SU-DHL-6 (cell line): ENCODE measurements around the gene NRTN.
"Not testable (repeated sequence)": the region's sequence is repeated elsewhere in the genome, so short reads cannot be mapped to it uniquely, and the experiment has no call there.

ENCODE experiments used
- H2AFZ ChIP-seq: fragments of 200-600 bp; sonication (generic); 2 replicates; pipeline ENCODE4 v1.6.1; 2014; ENCODE audit warnings: low read depth, mild to moderate bottlenecking, moderate library complexity, mixed read lengths, antibody characterized with exemption, low read length; ENCODE audit not compliant: severe bottlenecking
- H3F3A ChIP-seq: fragments of 200-600 bp; shearing (Covaris generic); 2 replicates; pipeline ENCODE4 v1.6.0; 2016; ENCODE audit warnings: antibody characterized with exemption, mild to moderate bottlenecking; ENCODE audit not compliant: insufficient read depth
- H3K27ac ChIP-seq: fragments of 200-600 bp; sonication (generic); 2 replicates; pipeline ENCODE4 v1.5.1; 2016; ENCODE audit warnings: low read depth, mild to moderate bottlenecking, low read length, moderate library complexity, mixed read lengths
- H3K27me3 ChIP-seq: fragments of 200-600 bp; sonication (generic), shearing (Covaris generic); 2 replicates; pipeline ENCODE4 v1.6.0; 2014; ENCODE audit warnings: mild to moderate bottlenecking, low read length
- H3K36me3 ChIP-seq: fragments of 200-600 bp; sonication (generic); 2 replicates; pipeline ENCODE4 v1.6.1; 2014; ENCODE audit warnings: mild to moderate bottlenecking, low read length, mixed read lengths
- H3K4me2 ChIP-seq: fragments of 300-600, 200-600 bp; shearing (Covaris generic), sonication (generic); 2 replicates; pipeline ENCODE4 v1.6.0; 2014; ENCODE audit warnings: low read length, low read depth, mild to moderate bottlenecking; ENCODE audit not compliant: poor library complexity, severe bottlenecking
- H3K4me3 ChIP-seq: fragments of 200-600 bp; sonication (generic); 2 replicates; pipeline ENCODE4 v1.5.1; 2014; ENCODE audit warnings: antibody characterized with exemption, low read length, mild to moderate bottlenecking, mixed read lengths; ENCODE audit not compliant: insufficient read depth, poor library complexity, severe bottlenecking
- H3K79me2 ChIP-seq: fragments of 200-600 bp; sonication (generic); 2 replicates; pipeline ENCODE4 v1.6.1; 2014; ENCODE audit warnings: mild to moderate bottlenecking, low read length, moderate library complexity; ENCODE audit not compliant: insufficient read depth
- H3K9ac ChIP-seq: fragments of 200-600 bp; sonication (generic); 2 replicates; pipeline ENCODE4 v1.7.0; 2014; ENCODE audit warnings: mild to moderate bottlenecking, low read length
- H3K9me2 ChIP-seq: fragments of 200-600 bp; sonication (generic); replicated peaks from 2 replicates; pipeline ENCODE4 v1.6.1; 2014; ENCODE audit warnings: low read length; ENCODE audit not compliant: insufficient read depth
- H3K9me3 ChIP-seq: fragments of 200-600 bp; sonication (generic); 2 replicates; pipeline ENCODE4 v1.6.1; 2014; ENCODE audit warnings: low read length, mixed read lengths; ENCODE audit not compliant: insufficient read depth
- H4K20me1 ChIP-seq: fragments of 200-600 bp; sonication (generic); 2 replicates; pipeline ENCODE4 v1.6.1; 2014; ENCODE audit warnings: low read depth, mild to moderate bottlenecking, antibody characterized with exemption, low read length, moderate library complexity, mixed read lengths
- EZH2phosphoT487 ChIP-seq: fragments of 200-600 bp; sonication (generic), shearing (Covaris generic); conservative IDR thresholded peaks from 2 replicates; pipeline ENCODE4 v1.6.1; 2018; ENCODE audit warnings: mild to moderate bottlenecking, antibody characterized with exemption, low read length, moderate library complexity, mixed read lengths
- TF ChIP-seq, protein P1 (sequence below): fragments of 200-600 bp; sonication (generic); IDR thresholded peaks from one replicate; pipeline ENCODE4 v1.5.1; 2017; ENCODE audit warnings: antibody characterized with exemption, mild to moderate bottlenecking, low read length, moderate library complexity; ENCODE audit not compliant: insufficient read depth, poor library complexity, severe bottlenecking

Gene NRTN

DNA sequence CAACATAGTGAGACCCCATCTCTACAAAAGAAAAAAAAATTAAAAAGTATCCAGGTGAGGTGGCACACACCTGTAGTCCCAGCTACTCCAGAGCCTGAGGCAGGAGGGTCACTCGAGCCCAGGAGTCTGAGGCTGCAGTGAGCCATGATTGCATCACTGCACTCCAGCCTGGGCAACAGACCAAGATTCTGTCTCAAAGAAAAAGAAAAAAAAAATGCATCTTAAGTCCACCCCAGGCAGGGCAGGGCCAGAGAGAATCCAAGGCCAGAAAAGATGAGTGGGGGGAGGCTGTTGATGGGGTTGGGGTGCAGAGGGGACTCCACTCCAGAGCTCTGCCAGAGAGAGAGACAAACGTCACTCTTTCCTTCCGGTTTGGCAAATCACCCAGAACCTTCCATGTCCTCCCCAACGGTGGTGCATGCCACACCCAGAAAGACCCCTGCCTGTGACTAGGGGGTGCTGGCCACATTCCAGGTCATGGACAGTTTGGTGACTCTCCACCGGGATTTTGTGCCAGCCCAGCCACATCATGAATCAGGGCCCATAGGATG is 46.0 kb downstream of the NRTN start:
- Histone ChIP-seq H3F3A (no peaks in the 10 kb centered on the region), H3K79me2 (no peaks in the 10 kb centered on the region), H3K27me3 (no peaks in the 10 kb centered on the region), H3K9ac (no peak overlapping the region), H3K4me2 (no peak overlapping the region), H3K9me3 (no peaks in the 10 kb centered on the region), H3K9me2 (no peaks in the 10 kb centered on the region), H3K4me3 (no peak overlapping the region), H2AFZ (no peak overlapping the region), H3K36me3 (no peaks in the 10 kb centered on the region), H3K27ac (no peak overlapping the region), H4K20me1 (no peaks in the 10 kb centered on the region)
- TF ChIP-seq, protein P1, sequence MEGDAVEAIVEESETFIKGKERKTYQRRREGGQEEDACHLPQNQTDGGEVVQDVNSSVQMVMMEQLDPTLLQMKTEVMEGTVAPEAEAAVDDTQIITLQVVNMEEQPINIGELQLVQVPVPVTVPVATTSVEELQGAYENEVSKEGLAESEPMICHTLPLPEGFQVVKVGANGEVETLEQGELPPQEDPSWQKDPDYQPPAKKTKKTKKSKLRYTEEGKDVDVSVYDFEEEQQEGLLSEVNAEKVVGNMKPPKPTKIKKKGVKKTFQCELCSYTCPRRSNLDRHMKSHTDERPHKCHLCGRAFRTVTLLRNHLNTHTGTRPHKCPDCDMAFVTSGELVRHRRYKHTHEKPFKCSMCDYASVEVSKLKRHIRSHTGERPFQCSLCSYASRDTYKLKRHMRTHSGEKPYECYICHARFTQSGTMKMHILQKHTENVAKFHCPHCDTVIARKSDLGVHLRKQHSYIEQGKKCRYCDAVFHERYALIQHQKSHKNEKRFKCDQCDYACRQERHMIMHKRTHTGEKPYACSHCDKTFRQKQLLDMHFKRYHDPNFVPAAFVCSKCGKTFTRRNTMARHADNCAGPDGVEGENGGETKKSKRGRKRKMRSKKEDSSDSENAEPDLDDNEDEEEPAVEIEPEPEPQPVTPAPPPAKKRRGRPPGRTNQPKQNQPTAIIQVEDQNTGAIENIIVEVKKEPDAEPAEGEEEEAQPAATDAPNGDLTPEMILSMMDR = no peak
- no peak for TF ChIP-seq EZH2phosphoT487

DNA sequence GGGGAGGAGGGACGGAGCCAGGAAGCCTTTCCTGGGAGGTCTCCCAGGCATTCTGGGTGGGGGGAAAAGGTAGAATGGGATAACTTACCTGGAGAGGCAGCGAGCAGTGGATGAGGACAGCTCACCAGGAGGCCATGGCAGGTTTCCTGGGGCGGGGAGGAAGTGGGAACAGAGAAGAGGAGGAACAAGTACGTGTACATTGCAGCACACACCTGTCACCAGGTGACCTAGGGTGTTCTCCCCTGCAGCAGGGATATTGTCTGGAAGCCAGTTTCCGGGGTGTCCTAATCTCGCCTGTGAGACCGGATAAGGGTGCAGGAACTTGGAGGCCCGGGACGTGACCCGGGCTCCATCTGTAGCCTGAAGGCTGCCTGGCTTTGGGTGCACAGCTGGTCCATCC is 46.4 kb downstream of the NRTN start, which contains the start of gene FUT3:
FUT3 (minus strand) TSS at position 148 of the 400 bp plus-strand sequence.
- Histone ChIP-seq H3K9ac (no peak within 1 kb of the TSS), H3K4me3 (no peak within 1 kb of the TSS), H3K4me2 (no peak within 1 kb of the TSS), H3K27ac (no peak within 1 kb of the TSS), H4K20me1 (no peaks in the 10 kb centered on the region), H3K79me2 (no peaks in the 10 kb centered on the region), H3K27me3 (no peaks in the 10 kb centered on the region), H3K9me2 (no peaks in the 10 kb centered on the region), H3K36me3 (no peaks in the 10 kb centered on the region), H2AFZ (no peak within 1 kb of the TSS), H3K9me3 (no peaks in the 10 kb centered on the region), H3F3A (no peaks in the 10 kb centered on the region)
- no peak for TF ChIP-seq EZH2phosphoT487

DNA sequence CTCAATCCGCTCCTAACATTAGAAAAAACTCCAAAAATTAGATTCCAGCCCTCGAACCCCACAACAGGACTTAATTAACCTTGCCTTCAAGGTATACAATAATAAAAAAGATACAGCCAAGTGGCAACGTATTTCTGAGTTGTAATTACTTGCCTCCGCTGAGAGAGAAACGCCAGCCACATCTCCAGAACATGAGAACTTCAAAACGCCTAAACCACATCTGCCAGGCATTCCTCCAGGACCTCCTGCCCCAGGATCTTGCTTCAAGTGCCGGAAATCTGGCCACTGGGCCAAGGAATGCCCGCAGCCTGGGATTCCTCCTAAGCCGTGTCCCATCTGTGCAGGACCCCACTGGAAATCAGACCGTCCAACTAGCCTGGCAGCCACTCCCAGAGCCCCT is 49.3 kb downstream of the NRTN start:
- H3K79me2 ChIP-seq, H3K9ac ChIP-seq, H4K20me1 ChIP-seq, H2AFZ ChIP-seq, H3F3A ChIP-seq, H3K9me3 ChIP-seq, H3K4me3 ChIP-seq, H3K9me2 ChIP-seq, H3K36me3 ChIP-seq, H3K27ac ChIP-seq, H3K27me3 ChIP-seq, H3K4me2 ChIP-seq: not testable (repeated sequence)

DNA sequence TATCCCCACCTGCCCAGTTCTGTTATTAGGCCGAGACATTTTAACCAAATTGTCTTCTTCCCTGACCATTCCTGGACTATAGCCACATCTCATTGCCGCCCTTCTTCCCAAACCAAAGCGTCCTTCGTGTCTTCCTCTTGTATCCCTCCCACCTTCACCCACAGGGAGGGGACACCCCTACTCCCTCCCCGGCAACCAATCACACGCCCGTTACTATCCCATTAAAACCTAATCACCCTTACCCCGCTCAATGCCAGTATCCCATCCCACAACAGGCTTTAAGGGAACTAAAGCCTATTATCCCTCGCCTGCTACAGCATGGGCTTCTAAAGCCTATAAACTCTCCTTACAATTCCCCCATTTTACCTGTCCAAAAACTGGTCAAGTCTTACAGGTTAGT is 50.3 kb downstream of the NRTN start:
- not testable (repeated sequence) for H2AFZ ChIP-seq, H4K20me1 ChIP-seq, H3K27me3 ChIP-seq, H3F3A ChIP-seq, H3K9me3 ChIP-seq, H3K4me3 ChIP-seq, H3K27ac ChIP-seq, H3K9me2 ChIP-seq, H3K79me2 ChIP-seq, H3K9ac ChIP-seq, H3K36me3 ChIP-seq, H3K4me2 ChIP-seq
